GM12891 (cell line): ENCODE results near the gene ADGRE1.

Source experiments
- POLR2A ChIP-seq: IDR thresholded peaks from 2 replicates; pipeline ENCODE4 v1.6.1; 2011; ENCODE audit warnings: low read depth, low read length, control low read depth
- POLR2AphosphoS5 ChIP-seq: IDR thresholded peaks from 2 replicates; pipeline ENCODE4 v1.6.1; 2011; ENCODE audit warnings: low read depth, low read length, control low read depth
- SPI1 ChIP-seq: IDR thresholded peaks from 2 replicates; pipeline ENCODE4 v1.6.1; 2011; ENCODE audit warnings: low read depth, low read length, control low read depth
- TAF1 ChIP-seq: IDR thresholded peaks from 2 replicates; pipeline ENCODE4 v1.6.1; 2011; ENCODE audit warnings: low read depth, low read length, control low read depth

DNA sequence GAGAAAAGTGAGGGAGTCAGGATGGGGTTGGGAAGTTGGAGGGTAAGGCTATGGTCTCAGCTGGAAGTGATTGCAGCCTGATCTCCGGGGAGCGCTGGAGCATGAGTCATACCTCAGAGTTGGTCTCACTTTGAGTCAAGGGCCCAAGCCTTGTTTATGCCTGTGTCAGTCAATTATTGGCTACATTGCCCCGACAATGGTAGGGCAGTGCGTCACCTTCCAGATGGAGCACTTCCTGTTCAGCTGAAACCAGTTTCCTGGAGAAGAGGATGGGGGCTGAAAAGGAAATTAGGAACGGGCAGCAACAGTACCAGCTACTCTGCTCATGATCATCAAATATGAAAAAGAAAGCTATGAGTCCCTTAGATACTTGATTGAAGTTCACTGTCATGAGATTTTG is 60.4 kb downstream of the ADGRE1 start:
- no peak for TF ChIP-seq POLR2AphosphoS5
- no peak for TF ChIP-seq POLR2A
- peak; percentile 67 for TF ChIP-seq SPI1
- TF ChIP-seq TAF1 = no peak
